ENCODE measurements around the gene HIRA.

- TF ChIP-seq POLR2A (IDR thresholded peaks at IDR 0.05) (no peak), CTCF (IDR thresholded peaks at IDR 0.05 in 8 of 11, conservative IDR thresholded peaks at IDR 0.05 in 3 of 11) (no peak), POLR2AphosphoS5 (IDR thresholded peaks at IDR 0.05) (no peak)
These were observed 44.5 kb upstream of the HIRA start for GRCh38 chr22:19476023-19476422.
